ENCODE results near the gene ARPC1A.
"Not testable (repeated sequence)": the region's sequence is repeated elsewhere in the genome, so short reads cannot be mapped to it uniquely, and the experiment has no call there.

The ARPC1A gene

DNA sequence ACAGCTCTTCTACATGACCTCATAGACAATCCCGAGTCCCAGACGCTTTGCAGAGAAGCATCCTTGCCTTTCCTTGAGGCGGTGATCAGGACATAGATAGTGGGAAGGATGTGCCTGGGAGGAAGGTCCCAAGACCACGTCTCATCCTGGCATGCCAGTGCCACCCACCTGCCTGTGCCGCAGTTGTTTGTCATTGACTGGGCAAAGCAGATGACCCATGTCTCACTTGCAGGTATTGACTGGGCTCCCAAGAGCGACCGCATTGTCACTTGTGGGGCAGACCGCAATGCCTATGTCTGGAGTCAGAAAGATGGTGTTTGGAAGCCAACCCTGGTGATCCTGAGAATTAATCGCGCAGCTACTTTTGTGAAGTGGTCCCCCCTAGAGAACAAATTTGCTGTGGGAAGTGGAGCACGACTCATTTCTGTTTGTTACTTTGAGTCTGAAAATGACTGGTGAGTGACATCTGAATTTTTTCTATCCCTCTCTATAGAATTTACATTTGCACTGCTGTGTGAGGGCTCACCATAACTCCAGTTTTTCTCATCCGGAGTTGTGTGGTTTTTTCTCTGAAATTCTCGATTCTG is 18.5 kb downstream of the ARPC1A start:
- H3K9ac ChIP-seq (ENCODE audit: insufficient read length, low read depth), result no peak overlapping the region
- no peaks in the 10 kb centered on the region for H3K4me1 ChIP-seq (ENCODE audit: insufficient read depth, insufficient read length)
- no peak for DNase-seq (ENCODE audit: low read depth, low spot score)
- H3K9me3 ChIP-seq (ENCODE audit: insufficient read depth, low read length), result no peaks in the 10 kb centered on the region
- H3K4me3 ChIP-seq (ENCODE audit: insufficient read length, low read depth), result no peak overlapping the region
- TF ChIP-seq YY1 (IDR thresholded peaks at IDR 0.05; ENCODE audit: insufficient read depth, insufficient read length), result no peak
- no peak for TF ChIP-seq SUZ12 (IDR thresholded peaks at IDR 0.05; ENCODE audit: extremely low read depth, insufficient read depth, insufficient read length)
- no peak for TF ChIP-seq ZNF274 (IDR thresholded peaks at IDR 0.05; ENCODE audit: low read depth, low read length)
- H3K27me3 ChIP-seq (ENCODE audit: insufficient read depth, insufficient read length), result no peaks in the 10 kb centered on the region
- H3K36me3 ChIP-seq (ENCODE audit: insufficient read depth, insufficient read length, low read length), result peaks cover 56% of the 10 kb centered on the region

GRCh38 chr7:99350641-99351040 is 24.9 kb downstream of the ARPC1A start:
- H3K27me3 ChIP-seq (ENCODE audit: insufficient read depth, insufficient read length); DNase-seq (ENCODE audit: low read depth, low spot score); H3K9ac ChIP-seq (ENCODE audit: insufficient read length, low read depth); H3K4me1 ChIP-seq (ENCODE audit: insufficient read depth, insufficient read length); H3K9me3 ChIP-seq (ENCODE audit: insufficient read depth, low read length); H3K4me3 ChIP-seq (ENCODE audit: insufficient read length, low read depth): not testable (repeated sequence)
- H3K36me3 ChIP-seq (ENCODE audit: insufficient read depth, insufficient read length, low read length), result peaks cover 55% of the 10 kb centered on the region

- H3K9ac ChIP-seq (ENCODE audit: insufficient read length, low read depth), result no peak overlapping the region
- H3K4me3 ChIP-seq (ENCODE audit: insufficient read length, low read depth), result no peak overlapping the region
- no peaks in the 10 kb centered on the region for H3K9me3 ChIP-seq (ENCODE audit: insufficient read depth, low read length)
- no peak for DNase-seq (ENCODE audit: low read depth, low spot score)
- no peaks in the 10 kb centered on the region for H3K27me3 ChIP-seq (ENCODE audit: insufficient read depth, insufficient read length)
- no peaks in the 10 kb centered on the region for H3K4me1 ChIP-seq (ENCODE audit: insufficient read depth, insufficient read length)
- no peak for TF ChIP-seq YY1 (IDR thresholded peaks at IDR 0.05; ENCODE audit: insufficient read depth, insufficient read length)
- TF ChIP-seq ZNF274 (IDR thresholded peaks at IDR 0.05; ENCODE audit: low read depth, low read length), result no peak
- H3K36me3 ChIP-seq (ENCODE audit: insufficient read depth, insufficient read length, low read length), result peaks cover 57% of the 10 kb centered on the region
Measured at GRCh38 chr7:99352247-99352646, 26.5 kb downstream of the ARPC1A start.

DNA sequence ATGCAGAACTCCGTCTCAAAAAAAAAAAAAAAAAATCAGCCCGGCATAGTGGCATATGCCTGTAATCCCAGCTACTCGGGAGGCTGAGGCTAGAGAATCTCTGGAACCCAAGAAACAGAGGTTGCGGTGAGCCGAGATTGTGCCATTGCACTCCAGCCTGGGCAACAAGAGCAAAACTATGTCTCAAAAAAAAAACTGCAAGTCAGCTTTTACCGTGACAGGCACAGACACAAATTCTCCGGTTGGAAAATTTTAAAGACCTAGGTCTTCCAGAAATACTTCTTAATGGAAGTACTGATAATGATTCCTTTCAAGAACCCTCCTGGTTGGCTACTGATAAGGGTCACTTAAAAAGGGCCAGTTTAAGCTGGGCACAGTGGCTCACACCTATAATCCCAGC is 29.4 kb downstream of the ARPC1A start:
- Histone ChIP-seq H3K4me3 (ENCODE audit: insufficient read length, low read depth) (no peak overlapping the region), H3K9ac (ENCODE audit: insufficient read length, low read depth) (no peak overlapping the region), H3K27me3 (ENCODE audit: insufficient read depth, insufficient read length) (no peaks in the 10 kb centered on the region), H3K9me3 (ENCODE audit: insufficient read depth, low read length) (no peaks in the 10 kb centered on the region), H3K36me3 (ENCODE audit: insufficient read depth, insufficient read length, low read length) (peaks cover 60% of the 10 kb centered on the region), H3K4me1 (ENCODE audit: insufficient read depth, insufficient read length) (peaks cover 4% of the 10 kb centered on the region)
- no peak for TF ChIP-seq SUZ12 (IDR thresholded peaks at IDR 0.05; ENCODE audit: extremely low read depth, insufficient read depth, insufficient read length)
- no peak for TF ChIP-seq ZNF274 (IDR thresholded peaks at IDR 0.05; ENCODE audit: low read depth, low read length)
- TF ChIP-seq YY1 (IDR thresholded peaks at IDR 0.05; ENCODE audit: insufficient read depth, insufficient read length), result no peak
- DNase-seq (ENCODE audit: low read depth, low spot score), result no peak

- Histone ChIP-seq H3K27me3 (ENCODE audit: insufficient read depth, insufficient read length) (no peaks in the 10 kb centered on the region), H3K9ac (ENCODE audit: insufficient read length, low read depth) (no peak overlapping the region), H3K36me3 (ENCODE audit: insufficient read depth, insufficient read length, low read length) (peaks cover 58% of the 10 kb centered on the region), H3K4me1 (ENCODE audit: insufficient read depth, insufficient read length) (peaks cover 4% of the 10 kb centered on the region), H3K9me3 (ENCODE audit: insufficient read depth, low read length) (no peaks in the 10 kb centered on the region), H3K4me3 (ENCODE audit: insufficient read length, low read depth) (no peak overlapping the region)
- DNase-seq (ENCODE audit: low read depth, low spot score), result no peak
- TF ChIP-seq SUZ12 (IDR thresholded peaks at IDR 0.05; ENCODE audit: extremely low read depth, insufficient read depth, insufficient read length), result no peak
- no peak for TF ChIP-seq YY1 (IDR thresholded peaks at IDR 0.05; ENCODE audit: insufficient read depth, insufficient read length)
- no peak for TF ChIP-seq ZNF274 (IDR thresholded peaks at IDR 0.05; ENCODE audit: low read depth, low read length)
Measured at GRCh38 chr7:99357701-99358490, 32.2 kb downstream of the ARPC1A start.

GRCh38 chr7:99358521-99358920 is 32.8 kb downstream of the ARPC1A start:
- H3K36me3 ChIP-seq (ENCODE audit: insufficient read depth, insufficient read length, low read length), result peaks cover 64% of the 10 kb centered on the region
- not testable (repeated sequence) for H3K9ac ChIP-seq (ENCODE audit: insufficient read length, low read depth); DNase-seq (ENCODE audit: low read depth, low spot score); H3K9me3 ChIP-seq (ENCODE audit: insufficient read depth, low read length); H3K27me3 ChIP-seq (ENCODE audit: insufficient read depth, insufficient read length); H3K4me1 ChIP-seq (ENCODE audit: insufficient read depth, insufficient read length); H3K4me3 ChIP-seq (ENCODE audit: insufficient read length, low read depth)

- Histone ChIP-seq H3K9ac (ENCODE audit: insufficient read length, low read depth) (no peak overlapping the region), H3K27me3 (ENCODE audit: insufficient read depth, insufficient read length) (no peaks in the 10 kb centered on the region), H3K36me3 (ENCODE audit: insufficient read depth, insufficient read length, low read length) (peaks cover 68% of the 10 kb centered on the region), H3K4me3 (ENCODE audit: insufficient read length, low read depth) (no peak overlapping the region), H3K4me1 (ENCODE audit: insufficient read depth, insufficient read length) (peaks cover 4% of the 10 kb centered on the region), H3K9me3 (ENCODE audit: insufficient read depth, low read length) (no peaks in the 10 kb centered on the region)
- DNase-seq (ENCODE audit: low read depth, low spot score), result peak; percentile 85
- no peak for TF ChIP-seq ZNF274 (IDR thresholded peaks at IDR 0.05; ENCODE audit: low read depth, low read length)
- TF ChIP-seq SUZ12 (IDR thresholded peaks at IDR 0.05; ENCODE audit: extremely low read depth, insufficient read depth, insufficient read length), result no peak
- TF ChIP-seq YY1 (IDR thresholded peaks at IDR 0.05; ENCODE audit: insufficient read depth, insufficient read length), result no peak
Measured at GRCh38 chr7:99359465-99360154, 33.9 kb downstream of the ARPC1A start.
